Mucosa of stomach (tissue), 1 donor: ENCODE data around the gene ZNF296.

Experiments
- H3K27me3 ChIP-seq: one replicate; pipeline ENCODE4 v1.7.0; 2013; ENCODE audit warnings: mild to moderate bottlenecking, low read length; ENCODE audit not compliant: control insufficient read depth, insufficient read depth
- H3K36me3 ChIP-seq: one replicate; pipeline ENCODE4 v1.7.0; 2013; ENCODE audit warnings: low read length; ENCODE audit not compliant: control insufficient read depth, insufficient read depth
- H3K4me1 ChIP-seq: one replicate; pipeline ENCODE4 v1.7.0; 2013; ENCODE audit warnings: mild to moderate bottlenecking, low read length; ENCODE audit not compliant: control insufficient read depth, insufficient read depth
- H3K4me3 ChIP-seq: one replicate; pipeline ENCODE4 v1.7.0; 2013; ENCODE audit warnings: low read length
- H3K9ac ChIP-seq: one replicate; pipeline ENCODE4 v1.7.0; 2013; ENCODE audit warnings: mild to moderate bottlenecking, low read length, moderate library complexity
- H3K9me3 ChIP-seq: one replicate; pipeline ENCODE4 v1.7.0; 2013; ENCODE audit warnings: mild to moderate bottlenecking, low read length, moderate library complexity; ENCODE audit not compliant: control insufficient read depth
- donor health status: Pancreatic carcinoma.

The ZNF296 gene

DNA sequence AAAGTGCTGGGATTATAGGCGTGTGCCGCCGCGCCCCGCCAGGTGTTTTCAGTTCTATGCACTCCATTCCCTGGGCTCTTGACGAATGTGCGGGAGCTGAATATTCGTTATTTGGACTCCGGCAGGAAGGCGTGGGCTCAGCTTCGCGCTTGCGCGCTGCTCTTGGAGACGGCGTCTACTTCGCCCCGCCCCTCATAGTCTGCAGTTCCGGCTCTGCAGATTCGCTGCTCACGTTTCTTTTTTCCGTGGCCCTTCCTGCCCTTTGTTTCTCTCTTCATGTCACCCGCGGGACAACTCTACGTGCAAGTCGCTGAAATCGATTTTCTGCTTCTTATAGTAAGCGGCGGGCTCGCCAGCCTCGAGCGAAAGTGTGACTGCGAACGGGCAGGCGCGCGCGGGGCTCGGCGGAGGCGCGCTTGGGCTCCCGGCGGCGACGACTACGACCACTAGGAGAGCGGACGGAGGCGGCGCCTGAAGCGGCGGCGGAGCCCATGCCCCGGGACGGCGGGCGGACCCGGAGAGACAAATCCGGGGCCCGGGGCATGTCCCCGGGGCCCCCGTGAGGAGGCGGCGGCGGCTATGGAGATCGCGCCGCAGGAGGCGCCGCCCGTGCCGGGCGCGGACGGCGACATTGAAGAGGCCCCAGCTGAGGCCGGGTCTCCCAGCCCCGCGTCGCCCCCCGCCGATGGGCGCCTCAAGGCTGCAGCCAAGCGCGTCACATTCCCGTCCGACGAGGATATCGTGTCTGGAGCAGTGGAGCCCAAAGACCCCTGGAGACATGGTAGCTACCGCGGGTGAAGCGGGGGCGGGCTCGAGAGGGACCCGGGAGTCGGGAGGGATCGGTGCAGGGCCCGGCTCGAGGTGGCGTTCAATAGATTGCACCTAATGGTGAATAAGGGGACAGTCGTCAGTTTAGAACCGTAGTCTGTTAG, 16.7 kb upstream of the ZNF296 start, which contains the start of gene PPP1R37:
TSS of gene PPP1R37 (plus strand) at position 433 of the 932 bp plus-strand sequence. CDS start at position 580, 147 bp downstream.
- H3K4me1 ChIP-seq = peaks cover 52% of the 10 kb centered on the region

DNA sequence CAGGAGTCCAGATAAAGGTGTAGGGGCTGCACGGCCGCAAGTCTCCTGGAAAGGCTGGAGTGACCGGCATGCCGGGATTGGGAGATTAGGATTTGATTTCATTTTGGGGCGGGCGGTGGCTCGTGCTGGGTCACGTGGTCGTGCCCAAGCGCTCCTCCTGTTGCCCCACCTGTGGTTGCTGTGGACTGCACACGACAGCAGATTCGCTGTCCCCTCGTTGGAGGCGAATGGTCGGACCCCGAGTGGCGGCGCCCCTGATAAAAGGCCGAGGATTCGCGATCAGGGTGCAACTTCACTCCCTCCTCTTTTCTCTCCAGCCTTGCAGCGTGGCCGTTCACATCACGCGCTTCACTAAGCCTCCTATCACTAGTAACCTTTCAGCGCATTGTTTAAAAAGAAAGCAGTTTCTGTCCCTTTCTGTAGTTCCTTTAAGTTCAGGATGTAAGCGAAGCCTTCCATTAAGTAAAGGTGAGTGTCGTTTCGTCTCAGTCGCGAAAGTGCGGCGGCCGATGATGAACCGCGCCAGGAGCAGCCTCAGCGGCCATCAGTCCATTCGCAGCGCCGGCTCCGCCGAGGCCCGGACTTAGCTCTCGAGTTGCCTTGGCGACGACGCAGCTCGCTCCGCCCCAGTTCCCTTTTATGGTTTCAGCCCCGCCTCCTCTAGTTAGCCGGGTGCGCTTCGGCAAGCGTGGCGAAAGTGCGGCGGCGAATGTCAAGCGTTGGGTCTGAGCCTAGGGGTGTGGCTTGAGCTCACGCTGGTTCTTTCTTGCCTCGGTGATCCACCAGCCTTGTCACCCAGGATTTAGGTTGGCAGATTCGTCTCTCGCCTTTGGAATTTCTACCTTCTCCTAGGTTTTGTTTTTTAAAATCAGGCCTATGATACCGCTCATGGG, 15.0 kb upstream of the ZNF296 start:
- Histone ChIP-seq H3K27me3 (no peaks in the 10 kb centered on the region), H3K4me1 (peaks cover 36% of the 10 kb centered on the region), H3K9ac (peak overlapping the region; percentile 91), H3K36me3 (no peaks in the 10 kb centered on the region), H3K9me3 (no peaks in the 10 kb centered on the region), H3K4me3 (peak overlapping the region; percentile 75)

More for the DNA sequence above, 16.7 kb upstream of the ZNF296 start, which contains the start of gene PPP1R37:
- peak within 1 kb of the TSS; percentile 91 for H3K9ac ChIP-seq
- no peaks in the 10 kb centered on the region for H3K27me3 ChIP-seq
- no peaks in the 10 kb centered on the region for H3K9me3 ChIP-seq
- H3K36me3 ChIP-seq = no peaks in the 10 kb centered on the region
- peak within 1 kb of the TSS; percentile 75 for H3K4me3 ChIP-seq

DNA sequence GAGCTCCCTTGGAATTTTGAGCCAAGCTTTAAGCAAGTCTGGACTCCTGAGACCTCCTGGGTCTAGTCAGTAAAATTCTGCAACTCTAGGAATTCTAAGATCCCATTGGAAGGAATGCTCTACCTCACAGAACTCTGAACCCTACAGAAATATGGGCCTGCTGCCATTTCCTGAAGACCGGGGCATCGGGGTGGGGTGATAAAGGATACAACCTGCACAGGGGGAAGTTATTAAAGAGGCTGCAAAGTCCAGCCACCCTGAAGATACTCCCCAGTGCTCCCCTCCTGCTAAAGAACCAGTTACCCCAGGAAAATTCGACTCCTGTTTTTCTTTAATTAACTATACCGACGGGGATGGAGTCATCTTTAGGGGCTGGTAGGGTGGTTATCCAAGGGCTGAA, 14.3 kb upstream of the ZNF296 start:
- Histone ChIP-seq H3K36me3 (no peaks in the 10 kb centered on the region), H3K9ac (peak overlapping the region; percentile 42), H3K27me3 (no peaks in the 10 kb centered on the region), H3K4me1 (peaks cover 30% of the 10 kb centered on the region), H3K4me3 (no peak overlapping the region), H3K9me3 (no peaks in the 10 kb centered on the region)

DNA sequence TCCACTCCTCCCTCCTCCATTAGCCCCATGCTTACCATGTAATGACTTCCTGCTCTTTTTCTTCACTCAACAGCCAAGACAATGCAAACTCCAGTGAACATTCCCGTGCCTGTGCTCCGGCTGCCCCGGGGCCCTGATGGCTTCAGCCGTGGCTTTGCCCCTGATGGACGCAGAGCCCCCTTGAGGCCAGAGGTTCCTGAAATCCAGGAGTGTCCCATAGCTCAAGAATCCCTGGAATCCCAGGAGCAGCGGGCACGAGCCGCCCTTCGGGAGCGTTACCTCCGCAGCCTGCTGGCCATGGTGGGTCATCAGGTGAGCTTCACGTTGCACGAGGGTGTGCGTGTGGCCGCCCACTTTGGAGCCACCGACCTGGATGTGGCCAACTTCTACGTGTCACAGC, 13.8 kb upstream of the ZNF296 start:
- Histone ChIP-seq H3K27me3 (no peaks in the 10 kb centered on the region), H3K9me3 (no peaks in the 10 kb centered on the region), H3K4me3 (no peak overlapping the region), H3K9ac (no peak overlapping the region), H3K4me1 (peaks cover 24% of the 10 kb centered on the region), H3K36me3 (no peaks in the 10 kb centered on the region)

DNA sequence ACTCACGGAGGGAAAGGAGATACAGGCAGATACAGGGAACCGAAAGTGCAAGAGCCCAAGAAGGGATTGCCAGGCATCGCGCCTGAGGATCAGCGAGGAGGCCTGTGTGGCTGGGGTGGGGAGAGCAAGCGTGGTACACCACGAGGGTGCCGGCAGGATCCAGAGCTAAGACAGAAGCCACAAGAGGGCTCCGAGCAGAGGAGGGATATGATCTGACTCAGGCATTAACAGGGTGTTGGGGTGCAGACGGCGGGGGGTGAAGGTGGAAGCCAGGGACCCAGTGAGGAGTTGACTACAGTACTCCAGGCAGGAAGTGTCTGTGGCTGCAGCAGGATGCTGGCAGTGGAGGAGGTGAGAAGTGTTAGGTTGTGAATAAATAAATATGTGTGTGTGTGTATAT, 11.3 kb upstream of the ZNF296 start:
- peaks cover 11% of the 10 kb centered on the region for H3K4me1 ChIP-seq
- no peaks in the 10 kb centered on the region for H3K27me3 ChIP-seq
- H3K9ac ChIP-seq = no peak overlapping the region
- no peaks in the 10 kb centered on the region for H3K9me3 ChIP-seq
- no peaks in the 10 kb centered on the region for H3K36me3 ChIP-seq
- H3K4me3 ChIP-seq = no peak overlapping the region

DNA sequence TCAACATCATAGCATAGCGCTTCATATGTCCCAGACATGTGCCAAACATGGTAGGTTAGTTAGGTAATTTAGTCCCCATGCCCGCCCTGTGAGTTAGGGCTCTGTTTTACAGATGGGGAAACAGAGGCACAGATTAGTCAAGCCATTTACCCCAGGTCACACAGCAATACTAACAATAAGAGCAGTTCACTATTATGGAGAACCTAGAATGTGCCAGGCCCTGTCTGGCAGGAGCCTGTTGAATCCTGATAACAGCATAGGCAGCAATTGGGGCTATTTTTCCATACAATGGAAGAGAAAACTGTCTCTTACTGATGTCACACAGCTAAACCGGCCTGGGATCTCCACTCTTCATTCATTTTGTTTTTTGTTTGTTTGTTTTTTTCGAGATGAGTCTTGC, 10.2 kb upstream of the ZNF296 start:
- H3K9me3 ChIP-seq = no peaks in the 10 kb centered on the region
- H3K36me3 ChIP-seq = no peaks in the 10 kb centered on the region
- peaks cover 11% of the 10 kb centered on the region for H3K4me1 ChIP-seq
- no peak overlapping the region for H3K4me3 ChIP-seq
- no peak overlapping the region for H3K9ac ChIP-seq
- H3K27me3 ChIP-seq = no peaks in the 10 kb centered on the region

DNA sequence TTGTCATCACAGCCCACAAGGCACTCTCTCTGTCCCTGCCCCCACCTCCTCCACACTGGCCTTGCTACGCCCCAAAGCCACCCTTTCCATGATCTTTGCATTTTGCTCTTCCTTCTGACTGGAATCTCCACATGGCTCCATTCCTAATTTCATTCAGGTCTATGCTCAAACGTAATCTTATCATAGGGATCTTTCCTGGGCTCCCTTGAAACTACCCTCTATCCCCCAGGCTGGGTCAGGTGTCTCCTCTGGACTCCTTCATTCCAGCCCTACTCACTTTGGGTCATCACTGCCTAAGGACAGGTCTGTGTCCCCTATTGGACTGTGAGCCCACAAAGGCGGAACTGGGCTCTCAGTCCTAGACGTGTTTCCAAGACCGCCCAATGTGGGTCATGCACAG, 5.9 kb upstream of the ZNF296 start:
- H3K36me3 ChIP-seq = no peaks in the 10 kb centered on the region
- H3K9ac ChIP-seq = no peak overlapping the region
- no peaks in the 10 kb centered on the region for H3K9me3 ChIP-seq

DNA sequence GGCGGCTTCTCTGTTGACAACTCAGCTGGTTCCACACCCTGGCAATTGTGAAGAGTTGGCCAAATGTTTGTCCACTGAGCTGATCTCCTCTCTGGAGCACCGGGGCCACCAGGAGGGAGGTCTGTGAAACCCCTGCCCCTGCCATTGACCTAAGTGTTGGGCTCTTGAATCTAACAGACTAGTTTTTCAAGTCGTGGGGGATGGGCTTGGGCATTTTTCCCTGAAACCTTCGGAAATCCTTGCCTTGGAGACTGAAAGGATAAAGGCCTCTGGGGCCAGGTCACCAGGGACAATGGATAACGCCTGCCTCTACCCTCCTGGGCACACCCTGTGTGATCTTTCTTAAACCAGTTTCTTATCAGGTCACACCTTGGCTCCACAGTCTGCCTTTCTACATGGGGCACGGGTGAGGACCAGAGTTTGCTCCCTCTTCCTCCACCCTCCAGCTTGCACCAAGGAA, 3.7 kb upstream of the ZNF296 start:
- no peaks in the 10 kb centered on the region for H3K9me3 ChIP-seq
- H3K4me1 ChIP-seq = peaks cover 31% of the 10 kb centered on the region
- H3K27me3 ChIP-seq = no peaks in the 10 kb centered on the region

More for the DNA sequence above, 5.9 kb upstream of the ZNF296 start:
- Histone ChIP-seq H3K4me3 (no peak overlapping the region), H3K4me1 (peaks cover 24% of the 10 kb centered on the region), H3K27me3 (no peaks in the 10 kb centered on the region)

DNA sequence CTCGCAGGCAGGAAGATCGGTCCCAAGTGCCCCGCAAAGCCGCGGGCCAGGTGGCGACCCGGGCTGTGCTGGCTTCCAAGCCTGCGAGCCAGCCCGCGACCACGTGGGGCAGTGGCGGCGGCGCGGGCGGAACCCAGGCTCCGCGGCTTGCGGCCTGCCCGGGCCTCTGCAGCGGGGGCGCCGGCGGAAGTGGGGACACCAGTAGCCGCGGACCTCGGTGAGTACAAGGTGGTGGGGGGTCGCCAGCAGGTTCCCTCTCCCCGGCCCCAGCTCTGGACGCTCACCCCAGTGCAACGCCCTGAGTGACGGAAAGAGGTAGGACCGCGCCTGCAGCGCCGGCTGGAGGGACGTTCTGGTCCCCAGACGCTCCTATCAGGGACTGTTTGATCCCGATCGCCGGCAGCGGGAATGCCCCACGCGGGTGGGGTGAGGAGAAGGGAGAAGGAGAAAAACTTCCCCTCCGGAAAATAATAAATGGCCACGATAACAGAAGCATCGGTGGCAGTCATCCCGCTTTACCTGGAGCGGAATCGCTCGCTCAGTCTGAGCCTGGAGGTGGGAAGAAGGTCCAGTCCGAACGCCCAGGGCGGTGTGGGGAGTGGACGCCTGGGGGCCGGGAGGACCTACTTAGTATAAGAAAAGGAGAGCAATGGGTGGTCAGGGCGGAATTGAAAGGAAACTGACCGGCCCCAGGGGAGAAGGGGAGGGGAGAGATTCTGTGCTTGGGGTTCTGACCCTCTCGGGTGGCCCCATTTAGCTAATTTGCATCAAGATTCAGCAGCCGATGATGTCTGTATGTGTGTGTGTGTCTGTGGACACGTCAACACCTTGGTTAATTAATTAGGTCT, 3.0 kb upstream of the ZNF296 start, which contains the start of gene GEMIN7:
TSS of gene GEMIN7 (plus strand) at position 198 of the 848 bp plus-strand sequence. CDS start 10,855 bp downstream, outside the sequence.
- Histone ChIP-seq H3K9me3 (no peaks in the 10 kb centered on the region), H3K4me3 (peak within 1 kb of the TSS; percentile 53), H3K9ac (peak within 1 kb of the TSS; percentile 71), H3K4me1 (peaks cover 31% of the 10 kb centered on the region), H3K27me3 (no peaks in the 10 kb centered on the region), H3K36me3 (no peaks in the 10 kb centered on the region)

More for the DNA sequence above, 3.7 kb upstream of the ZNF296 start:
- no peaks in the 10 kb centered on the region for H3K36me3 ChIP-seq
- H3K9ac ChIP-seq = peak overlapping the region; percentile 71
- H3K4me3 ChIP-seq = peak overlapping the region; percentile 53

DNA sequence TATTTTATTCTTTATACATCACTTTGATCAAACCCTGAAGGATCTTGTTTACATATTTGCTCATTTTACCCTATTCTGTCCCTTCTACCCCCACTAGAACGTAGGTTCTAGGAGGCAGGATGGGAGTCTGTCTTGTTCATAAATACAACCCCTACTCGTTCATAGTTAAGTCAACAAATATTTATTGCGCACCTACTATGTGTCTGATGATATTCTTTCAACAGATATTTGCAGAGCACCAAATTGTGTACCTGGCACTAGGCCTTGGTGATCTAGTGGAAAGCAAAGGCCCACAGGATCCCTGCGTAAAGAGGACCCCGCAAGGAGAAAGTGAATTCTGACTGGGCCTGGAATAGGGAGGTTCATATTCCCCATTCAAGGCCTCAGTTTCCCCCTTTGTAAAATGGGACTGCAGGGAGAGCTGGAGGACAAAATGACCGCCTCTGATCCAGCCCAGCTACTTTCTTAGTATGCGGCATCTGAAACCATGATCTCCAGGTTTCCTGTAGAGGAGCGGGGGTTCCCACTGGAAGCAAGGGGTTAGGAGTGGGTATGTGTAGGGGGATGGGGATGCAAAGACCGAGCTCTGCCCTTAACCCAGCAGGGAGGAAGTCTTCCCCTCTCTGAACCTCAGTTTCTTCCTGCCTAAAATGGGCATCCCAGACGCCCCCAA, 2.2 kb upstream of the ZNF296 start:
- peaks cover 31% of the 10 kb centered on the region for H3K4me1 ChIP-seq
- no peaks in the 10 kb centered on the region for H3K9me3 ChIP-seq
- no peak overlapping the region for H3K4me3 ChIP-seq
- no peaks in the 10 kb centered on the region for H3K27me3 ChIP-seq
- H3K36me3 ChIP-seq = no peaks in the 10 kb centered on the region
- H3K9ac ChIP-seq = peak overlapping the region; percentile 71
